ENCODE measurements around the gene TMEM270. TPM values are rescaled to one million over a fixed set of nuclear protein-coding genes. Genes with fewer than 3 reads are reported as not detected.

Gene TMEM270
- polyA plus RNA-seq, 1 experiment: not detected

DNA sequence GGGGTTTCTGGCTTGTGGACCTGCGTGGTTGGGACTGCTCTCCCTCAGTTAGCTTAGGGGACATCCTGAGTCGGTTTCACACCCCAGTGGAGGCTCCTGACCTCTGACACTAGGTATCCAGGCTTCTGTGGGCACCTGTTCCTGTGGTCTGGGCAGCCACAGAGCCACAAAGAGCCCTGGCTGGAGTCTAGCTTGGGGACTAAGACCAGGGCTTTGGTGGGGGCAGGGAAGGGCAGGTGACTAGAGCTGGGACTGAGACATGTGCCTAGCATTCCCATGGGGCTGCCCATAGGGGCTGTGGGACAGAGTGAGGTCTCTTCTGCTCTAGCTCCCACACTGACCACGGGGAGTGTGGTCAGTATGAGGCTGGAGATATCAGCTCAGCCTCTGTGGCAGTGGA is 4.0 kb upstream of the TMEM270 start:
- H3K27ac ChIP-seq (ENCODE audit: low read depth, low read length): no peak overlapping the region
- ChIA-PET CTCF (interaction anchor here (0.7 to 1.1 kb wide), 3 partner anchors 52 to 254 kb away, joined by 3 to 7 read pairs (median 5); no protein-coding TSS in a partner anchor), POLR2A (no interaction called here)
- TF ChIP-seq, protein P1, sequence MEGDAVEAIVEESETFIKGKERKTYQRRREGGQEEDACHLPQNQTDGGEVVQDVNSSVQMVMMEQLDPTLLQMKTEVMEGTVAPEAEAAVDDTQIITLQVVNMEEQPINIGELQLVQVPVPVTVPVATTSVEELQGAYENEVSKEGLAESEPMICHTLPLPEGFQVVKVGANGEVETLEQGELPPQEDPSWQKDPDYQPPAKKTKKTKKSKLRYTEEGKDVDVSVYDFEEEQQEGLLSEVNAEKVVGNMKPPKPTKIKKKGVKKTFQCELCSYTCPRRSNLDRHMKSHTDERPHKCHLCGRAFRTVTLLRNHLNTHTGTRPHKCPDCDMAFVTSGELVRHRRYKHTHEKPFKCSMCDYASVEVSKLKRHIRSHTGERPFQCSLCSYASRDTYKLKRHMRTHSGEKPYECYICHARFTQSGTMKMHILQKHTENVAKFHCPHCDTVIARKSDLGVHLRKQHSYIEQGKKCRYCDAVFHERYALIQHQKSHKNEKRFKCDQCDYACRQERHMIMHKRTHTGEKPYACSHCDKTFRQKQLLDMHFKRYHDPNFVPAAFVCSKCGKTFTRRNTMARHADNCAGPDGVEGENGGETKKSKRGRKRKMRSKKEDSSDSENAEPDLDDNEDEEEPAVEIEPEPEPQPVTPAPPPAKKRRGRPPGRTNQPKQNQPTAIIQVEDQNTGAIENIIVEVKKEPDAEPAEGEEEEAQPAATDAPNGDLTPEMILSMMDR (IDR thresholded peaks at IDR 0.05; ENCODE audit: low read depth, low read length): no peak
- H3K9me3 ChIP-seq (ENCODE audit: control insufficient read depth, insufficient read depth, low read length): no peaks in the 10 kb centered on the region; the same call in 1 of the 2 replicates
- no peak overlapping the region for H3K4me3 ChIP-seq (ENCODE audit: low read depth, low read length)
- no peak for DNase-seq (ENCODE audit: low read depth, low spot score)
- no peaks in the 10 kb centered on the region for H3K27me3 ChIP-seq (ENCODE audit: control insufficient read depth, insufficient read depth, low read length)

- Histone ChIP-seq H3K4me3 (ENCODE audit: low read depth, low read length) (no peak overlapping the region), H3K27me3 (ENCODE audit: control insufficient read depth, insufficient read depth, low read length) (no peaks in the 10 kb centered on the region), H3K9me3 (ENCODE audit: control insufficient read depth, insufficient read depth, low read length) (no peaks in the 10 kb centered on the region; the same call in 1 of the 2 replicates), H3K27ac (ENCODE audit: low read depth, low read length) (no peak overlapping the region)
- POLR2A ChIA-PET: interaction anchor here (0.7 kb wide), 1 partner anchor 225 kb away, joined by 4 read pairs; the partner anchor contains the start of gene LIMK1
- DNase-seq (ENCODE audit: low read depth, low spot score): no peak
- TF ChIP-seq, protein P1 (IDR thresholded peaks at IDR 0.05; ENCODE audit: low read depth, low read length): no peak
- CTCF ChIA-PET: interaction anchor here (0.7 kb wide), 2 partner anchors 33 to 543 kb away, joined by 3 read pairs; no protein-coding TSS in a partner anchor
Measured at GRCh38 chr7:73858807-73859206, 2.2 kb upstream of the TMEM270 start.

DNA sequence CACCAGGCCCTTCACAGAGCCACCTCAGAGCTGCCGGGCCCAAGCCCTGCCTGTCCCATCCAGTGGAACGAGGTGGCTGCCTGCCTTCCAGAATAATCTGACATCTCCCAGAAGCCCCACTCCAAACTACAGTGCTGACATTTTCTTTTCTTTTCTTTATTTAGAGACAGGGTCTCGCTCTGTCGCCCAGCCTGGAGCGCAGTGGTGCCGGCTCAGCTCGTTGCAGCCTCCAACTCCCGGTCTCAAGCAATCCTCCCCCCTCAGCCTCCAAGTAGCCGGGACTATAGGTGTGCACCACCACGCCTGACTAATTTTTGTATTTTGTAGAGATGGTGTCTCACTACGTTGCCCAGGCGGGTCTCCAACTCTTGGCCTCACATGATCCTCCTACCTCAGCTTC is 346 bp downstream of the TMEM270 start:
- ChIA-PET POLR2A (no interaction called here), CTCF (interaction anchor here (1.0 kb wide), 2 partner anchors 49 to 345 kb away, joined by 4 read pairs; no protein-coding TSS in a partner anchor)
- TF ChIP-seq, protein P1 (IDR thresholded peaks at IDR 0.05; ENCODE audit: low read depth, low read length): no peak
- DNase-seq (ENCODE audit: low read depth, low spot score): no peak
- H3K27me3 ChIP-seq (ENCODE audit: control insufficient read depth, insufficient read depth, low read length): no peaks in the 10 kb centered on the region
- H3K9me3 ChIP-seq (ENCODE audit: control insufficient read depth, insufficient read depth, low read length): no peaks in the 10 kb centered on the region; the same call in 1 of the 2 replicates
- H3K27ac ChIP-seq (ENCODE audit: low read depth, low read length): no peak overlapping the region
- H3K4me3 ChIP-seq (ENCODE audit: low read depth, low read length): no peak overlapping the region

- CTCF ChIA-PET: interaction anchor here (0.5 to 3.5 kb wide), 7 partner anchors 10 to 627 kb away, joined by 3 to 38 read pairs (median 5); partner anchors contain the start of gene ELN
- Histone ChIP-seq H3K27ac (ENCODE audit: low read depth, low read length) (no peak overlapping the region), H3K27me3 (ENCODE audit: control insufficient read depth, insufficient read depth, low read length) (no peaks in the 10 kb centered on the region), H3K9me3 (ENCODE audit: control insufficient read depth, insufficient read depth, low read length) (no peaks in the 10 kb centered on the region), H3K4me3 (ENCODE audit: low read depth, low read length) (no peak overlapping the region)
- TF ChIP-seq, protein P1 (IDR thresholded peaks at IDR 0.05; ENCODE audit: low read depth, low read length): no peak
- no peak for DNase-seq (ENCODE audit: low read depth, low spot score)
- POLR2A ChIA-PET: no interaction called here
Measured at GRCh38 chr7:73864981-73865711, 4.2 kb downstream of the TMEM270 start.
